ENCODE data around the gene ACSS1. TPM values are rescaled to one million over a fixed set of nuclear protein-coding genes. Genes with fewer than 3 reads are reported as not detected.

The ACSS1 gene
- polyA plus RNA-seq, 1 experiment, result 1.1 TPM

- CTCF ChIA-PET, result interaction anchor here (1.1 to 8.7 kb wide), 5 partner anchors 9 to 68 kb away, joined by 3 to 147 read pairs (median 6); no protein-coding TSS in a partner anchor
- no peak for DNase-seq (ENCODE audit: low read depth, low spot score)
These were observed 6.7 kb upstream of the ACSS1 start for GRCh38 chr20:25064561-25065071.

DNA sequence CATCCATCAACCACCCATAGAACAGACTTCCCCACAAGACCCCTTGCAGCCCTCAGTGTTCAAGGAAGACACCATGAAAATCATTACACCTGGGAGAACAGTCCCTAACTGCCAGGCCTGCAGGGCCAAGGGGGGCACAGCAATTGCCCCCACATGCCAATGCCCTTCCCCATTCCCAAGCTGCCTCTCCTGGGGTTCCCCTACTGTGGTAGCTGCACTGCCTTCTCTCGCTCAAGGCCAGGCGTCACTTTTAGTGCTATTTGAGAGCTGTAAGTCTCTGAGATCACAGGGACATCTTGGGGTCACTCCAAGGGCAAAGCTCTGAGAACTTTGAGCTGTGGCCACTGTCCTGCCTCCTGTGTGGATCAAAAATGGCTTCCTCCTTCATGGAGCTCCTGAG, 6.0 kb upstream of the ACSS1 start:
- H3K27ac ChIP-seq (ENCODE audit: low read depth, low read length), result no peak overlapping the region
- DNase-seq (ENCODE audit: low read depth, low spot score), result no peak
- peaks cover 7% of the 10 kb centered on the region for H3K9me3 ChIP-seq (ENCODE audit: control insufficient read depth, insufficient read depth, low read length)
- POLR2A ChIA-PET, result no interaction called here
- TF ChIP-seq CTCF (IDR thresholded peaks at IDR 0.05; ENCODE audit: low read depth, low read length), result no peak
- CTCF ChIA-PET, result interaction anchor here (1.1 to 8.7 kb wide), 2 partner anchors 55 to 67 kb away, joined by 3 to 147 read pairs; no protein-coding TSS in a partner anchor
- peaks cover 56% of the 10 kb centered on the region for H3K27me3 ChIP-seq (ENCODE audit: control insufficient read depth, insufficient read depth, low read length)
- no peak overlapping the region for H3K4me3 ChIP-seq (ENCODE audit: low read depth, low read length)

More at GRCh38 chr20:25064561-25065071, 6.7 kb upstream of the ACSS1 start:
- no peak for TF ChIP-seq CTCF (IDR thresholded peaks at IDR 0.05; ENCODE audit: low read depth, low read length)
- no peak overlapping the region for H3K4me3 ChIP-seq (ENCODE audit: low read depth, low read length)
- peaks cover 7% of the 10 kb centered on the region for H3K9me3 ChIP-seq (ENCODE audit: control insufficient read depth, insufficient read depth, low read length)
- no peak overlapping the region for H3K27ac ChIP-seq (ENCODE audit: low read depth, low read length)
- POLR2A ChIA-PET, result no interaction called here
- H3K27me3 ChIP-seq (ENCODE audit: control insufficient read depth, insufficient read depth, low read length), result peaks cover 60% of the 10 kb centered on the region

DNA sequence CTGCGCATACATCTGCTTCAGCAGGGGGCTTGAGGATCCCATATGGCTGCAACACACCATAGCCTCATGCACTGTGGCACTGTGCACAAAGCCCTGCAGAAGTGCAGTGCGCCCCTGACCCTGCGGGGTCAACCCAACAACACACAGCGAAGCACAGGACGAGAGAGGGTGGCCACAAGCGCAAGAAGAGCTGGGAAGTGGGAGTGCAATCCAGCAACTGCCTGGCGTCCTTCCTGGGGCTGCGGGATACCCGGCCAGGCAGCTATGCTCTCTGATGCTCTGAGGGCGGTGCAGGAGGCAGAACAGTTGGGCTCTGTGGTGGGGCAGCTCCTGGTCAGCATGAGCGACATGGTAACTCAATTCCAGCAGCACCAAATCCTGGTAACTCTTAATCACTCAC, 5.6 kb upstream of the ACSS1 start:
- peaks cover 60% of the 10 kb centered on the region for H3K27me3 ChIP-seq (ENCODE audit: control insufficient read depth, insufficient read depth, low read length)
- no peak for TF ChIP-seq CTCF (IDR thresholded peaks at IDR 0.05; ENCODE audit: low read depth, low read length)
- peaks cover 9% of the 10 kb centered on the region for H3K9me3 ChIP-seq (ENCODE audit: control insufficient read depth, insufficient read depth, low read length)
- DNase-seq (ENCODE audit: low read depth, low spot score), result no peak
- ChIA-PET POLR2A (no interaction called here), CTCF (interaction anchor here (1.1 to 8.7 kb wide), 2 partner anchors 55 to 67 kb away, joined by 3 to 147 read pairs; no protein-coding TSS in a partner anchor)
- no peak overlapping the region for H3K4me3 ChIP-seq (ENCODE audit: low read depth, low read length)
- no peak overlapping the region for H3K27ac ChIP-seq (ENCODE audit: low read depth, low read length)

DNA sequence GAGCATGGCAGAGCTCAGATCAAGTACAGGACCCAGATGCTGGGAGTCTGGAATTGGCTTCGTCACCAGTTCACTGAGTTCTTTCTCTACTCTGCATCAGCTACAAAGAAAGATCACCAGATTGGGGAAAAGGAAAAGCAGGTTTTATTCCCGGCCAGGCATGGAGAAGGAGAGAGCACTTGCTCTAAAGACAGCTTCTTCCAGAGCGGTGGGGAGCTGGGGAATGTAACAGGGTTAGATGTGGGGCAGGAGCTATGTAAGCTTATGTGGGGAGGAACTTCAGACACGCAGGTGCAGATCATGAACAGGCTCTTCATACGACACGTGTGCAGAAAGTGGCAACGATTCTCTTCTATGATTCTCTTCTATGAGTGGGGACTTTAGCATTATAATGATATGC, 4.9 kb upstream of the ACSS1 start:
- no peak for DNase-seq (ENCODE audit: low read depth, low spot score)
- peaks cover 63% of the 10 kb centered on the region for H3K27me3 ChIP-seq (ENCODE audit: control insufficient read depth, insufficient read depth, low read length)

More for the DNA sequence above, 4.9 kb upstream of the ACSS1 start:
- no peak overlapping the region for H3K4me3 ChIP-seq (ENCODE audit: low read depth, low read length)
- POLR2A ChIA-PET, result no interaction called here
- no peak for TF ChIP-seq CTCF (IDR thresholded peaks at IDR 0.05; ENCODE audit: low read depth, low read length)
- CTCF ChIA-PET, result interaction anchor here (0.9 to 8.7 kb wide), 2 partner anchors 9 to 66 kb away, joined by 3 to 147 read pairs; no protein-coding TSS in a partner anchor
- no peak overlapping the region for H3K27ac ChIP-seq (ENCODE audit: low read depth, low read length)
- H3K9me3 ChIP-seq (ENCODE audit: control insufficient read depth, insufficient read depth, low read length), result peaks cover 11% of the 10 kb centered on the region

Measured in AG04450 (cell line).